A673 (cell line): ENCODE results near the gene FHIP1B. TPM values are rescaled to one million over a fixed set of nuclear protein-coding genes. Genes with fewer than 3 reads are reported as not detected.

Source experiments
- BruUV-seq: library from RNA; stranded (reverse); fragments of 400-500 nt; replicated peaks from 2 replicates; lab custom pipeline; 2021; lab: Mats Ljungman, UMichigan
- CTCF ChIA-PET: fragments of 300-600 bp; sonication (Branson Sonifier 250); formaldehyde crosslinking; loops from one replicate; lab custom pipeline; 2022; ENCODE audit warnings: antibody characterized with exemption; lab: Charles Lee
- POLR2A ChIA-PET: fragments of 300-600 bp; sonication (Branson Sonifier 250); formaldehyde crosslinking; loops from one replicate; lab custom pipeline; 2022; ENCODE audit warnings: antibody characterized with exemption; ENCODE audit not compliant: low non-redundant PET; lab: Charles Lee
- DNase-seq: peaks from one replicate; pipeline ENCODE4 v3.0.0-alpha.2; 2015; ENCODE audit warnings: low spot score
- H3K27ac ChIP-seq: fragments of 200-600 bp; sonication (generic); 2 replicates; pipeline ENCODE4 v1.5.1; 2016; ENCODE audit warnings: mixed run types, low read depth, mild to moderate bottlenecking, mixed read lengths, antibody characterized with exemption, low read length; ENCODE audit not compliant: poor library complexity, severe bottlenecking
- H3K27me3 ChIP-seq: fragments of 200-600 bp; sonication (generic); replicated peaks from 2 replicates; pipeline ENCODE4 v1.6.1; 2017; ENCODE audit warnings: mixed run types, low read depth, mild to moderate bottlenecking, mixed read lengths, antibody characterized with exemption, low read length; ENCODE audit not compliant: insufficient read depth, poor library complexity
- H3K36me3 ChIP-seq: fragments of 200-600 bp; sonication (generic); 2 replicates; pipeline ENCODE4 v1.6.1; 2016; ENCODE audit warnings: mixed run types, mild to moderate bottlenecking, mixed read lengths, antibody characterized with exemption, low read length; ENCODE audit not compliant: insufficient read depth, poor library complexity, severe bottlenecking
- H3K4me1 ChIP-seq: fragments of 200-600 bp; sonication (generic); 2 replicates; pipeline ENCODE4 v1.6.1; 2017; ENCODE audit warnings: mixed run types, mild to moderate bottlenecking, mixed read lengths, antibody characterized with exemption, low read length; ENCODE audit not compliant: insufficient read depth, poor library complexity, severe bottlenecking
- H3K4me3 ChIP-seq: fragments of 200-600 bp; sonication (generic); 2 replicates; pipeline ENCODE4 v1.5.1; 2016; ENCODE audit warnings: low read depth, mixed run types, mild to moderate bottlenecking, mixed read lengths, low read length; ENCODE audit not compliant: poor library complexity, severe bottlenecking
- H3K9me3 ChIP-seq: fragments of 200-600 bp; sonication (generic); 2 replicates; pipeline ENCODE4 v1.6.1; 2016; ENCODE audit warnings: mixed run types, low read depth, mild to moderate bottlenecking, mixed read lengths, antibody characterized with exemption, low read length; ENCODE audit not compliant: poor library complexity, severe bottlenecking
- EZH2 ChIP-seq: fragments of 200-600 bp; sonication (generic); IDR thresholded peaks from 2 replicates; pipeline ENCODE4 v1.6.1; 2017; ENCODE audit warnings: borderline replicate concordance, low read depth, mild to moderate bottlenecking, mixed read lengths, antibody characterized with exemption, low read length; ENCODE audit not compliant: poor library complexity, severe bottlenecking
- intact Hi-C: fragments of 100-400 bp; cut with micrococcal nuclease; formaldehyde crosslinking; loops from one replicate; pipeline ENCODE4 v1.10.0; 2022; ENCODE audit not compliant: unreplicated experiment
- total RNA-seq: library from RNA; stranded (reverse); gene quantifications from 2 replicates; pipeline ENCODE4 v1.2.3, GENCODE V29; 2021
- TF ChIP-seq, protein P1 (sequence below): fragments of 300-800, 200-600 bp; sonication (generic); conservative IDR thresholded peaks from 2 replicates; pipeline ENCODE4 v1.5.1; 2017; ENCODE audit warnings: low read depth, mild to moderate bottlenecking, antibody characterized with exemption, low read length, moderate library complexity, mixed read lengths

Gene FHIP1B
- total RNA-seq, 1 experiment from 2014 or later = 18.6 TPM

DNA sequence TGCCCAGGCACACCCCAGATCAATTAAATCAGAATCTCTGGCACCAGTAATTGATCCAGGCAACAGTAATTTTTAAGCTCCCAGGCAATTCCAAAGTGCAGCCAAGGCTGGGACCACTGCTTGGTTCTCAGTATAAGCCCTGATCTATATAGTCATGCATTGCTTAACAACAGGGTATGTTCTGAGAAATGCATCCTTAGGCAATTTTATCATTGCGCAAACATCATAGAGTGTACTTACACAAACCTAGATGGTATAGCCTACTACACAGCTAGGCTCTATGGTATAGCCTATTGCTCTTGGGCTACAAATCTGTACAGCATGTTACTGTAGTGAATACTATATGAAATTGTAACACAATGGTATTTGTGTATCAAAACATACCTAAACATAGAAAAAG is 29.7 kb downstream of the FHIP1B start:
- no peaks in the 10 kb centered on the region for H3K27me3 ChIP-seq
- H3K27ac ChIP-seq = no peak overlapping the region
- ChIA-PET CTCF (no interaction called here), POLR2A (no interaction called here)
- peaks cover 7% of the 10 kb centered on the region for H3K4me1 ChIP-seq
- H3K9me3 ChIP-seq = no peaks in the 10 kb centered on the region
- no peak overlapping the region for H3K4me3 ChIP-seq
- intact Hi-C loops = no loop called here
- DNase-seq = no peak
- BruUV-seq = no TSS peak
- no peak for TF ChIP-seq EZH2
- TF ChIP-seq, protein P1, sequence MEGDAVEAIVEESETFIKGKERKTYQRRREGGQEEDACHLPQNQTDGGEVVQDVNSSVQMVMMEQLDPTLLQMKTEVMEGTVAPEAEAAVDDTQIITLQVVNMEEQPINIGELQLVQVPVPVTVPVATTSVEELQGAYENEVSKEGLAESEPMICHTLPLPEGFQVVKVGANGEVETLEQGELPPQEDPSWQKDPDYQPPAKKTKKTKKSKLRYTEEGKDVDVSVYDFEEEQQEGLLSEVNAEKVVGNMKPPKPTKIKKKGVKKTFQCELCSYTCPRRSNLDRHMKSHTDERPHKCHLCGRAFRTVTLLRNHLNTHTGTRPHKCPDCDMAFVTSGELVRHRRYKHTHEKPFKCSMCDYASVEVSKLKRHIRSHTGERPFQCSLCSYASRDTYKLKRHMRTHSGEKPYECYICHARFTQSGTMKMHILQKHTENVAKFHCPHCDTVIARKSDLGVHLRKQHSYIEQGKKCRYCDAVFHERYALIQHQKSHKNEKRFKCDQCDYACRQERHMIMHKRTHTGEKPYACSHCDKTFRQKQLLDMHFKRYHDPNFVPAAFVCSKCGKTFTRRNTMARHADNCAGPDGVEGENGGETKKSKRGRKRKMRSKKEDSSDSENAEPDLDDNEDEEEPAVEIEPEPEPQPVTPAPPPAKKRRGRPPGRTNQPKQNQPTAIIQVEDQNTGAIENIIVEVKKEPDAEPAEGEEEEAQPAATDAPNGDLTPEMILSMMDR = no peak
- H3K36me3 ChIP-seq = peaks cover 3% of the 10 kb centered on the region

DNA sequence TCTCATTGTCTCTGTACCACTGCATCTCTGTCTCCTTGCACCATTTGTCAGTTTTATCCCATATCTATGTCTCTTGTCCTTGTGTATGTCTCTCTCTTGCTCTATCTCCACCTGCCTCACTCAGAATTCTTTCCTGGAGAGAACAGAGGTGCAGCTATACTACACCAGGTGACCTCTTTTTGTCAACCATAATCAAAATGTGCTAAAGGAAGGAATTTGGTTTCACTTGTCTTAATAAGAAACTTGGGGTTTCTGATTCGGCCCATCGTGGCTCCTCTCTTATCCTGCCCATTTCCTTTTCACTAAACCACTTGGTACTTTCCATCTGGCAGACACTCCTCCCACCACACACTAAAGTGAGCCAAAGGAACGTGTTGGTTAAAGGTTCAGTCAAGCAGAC is 31.1 kb downstream of the FHIP1B start:
- TF ChIP-seq, protein P1 = no peak
- no peak for TF ChIP-seq EZH2
- Histone ChIP-seq H3K4me1 (peaks cover 7% of the 10 kb centered on the region), H3K4me3 (no peak overlapping the region), H3K9me3 (no peaks in the 10 kb centered on the region), H3K27me3 (no peaks in the 10 kb centered on the region), H3K27ac (no peak overlapping the region), H3K36me3 (peaks cover 3% of the 10 kb centered on the region)
- POLR2A ChIA-PET = no interaction called here
- intact Hi-C loops = no loop called here
- BruUV-seq = no TSS peak
- DNase-seq = no peak
- CTCF ChIA-PET = no interaction called here

DNA sequence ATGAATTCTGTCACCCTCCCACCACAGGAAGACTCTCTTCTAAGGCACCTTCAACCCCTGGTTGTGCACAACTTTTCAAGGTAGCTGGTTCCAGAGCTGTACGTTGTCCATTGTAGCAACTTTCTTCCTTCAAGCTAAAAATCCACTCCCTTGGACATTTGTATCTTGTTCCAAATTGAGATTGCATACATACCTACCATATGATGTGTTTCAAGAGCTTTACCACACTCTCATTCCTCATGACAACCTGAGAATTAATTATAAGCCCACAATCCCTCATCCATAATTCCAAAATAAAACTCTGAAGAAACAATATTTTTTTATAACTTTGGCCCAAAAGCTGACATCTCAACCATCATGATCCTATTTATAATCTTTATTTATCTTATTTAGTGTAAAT is 32.4 kb downstream of the FHIP1B start:
- Histone ChIP-seq H3K4me1 (peaks cover 7% of the 10 kb centered on the region), H3K36me3 (peaks cover 3% of the 10 kb centered on the region), H3K27me3 (no peaks in the 10 kb centered on the region), H3K27ac (no peak overlapping the region), H3K9me3 (no peaks in the 10 kb centered on the region), H3K4me3 (no peak overlapping the region)
- TF ChIP-seq, protein P1 = no peak
- TF ChIP-seq EZH2 = no peak
- intact Hi-C loops = no loop called here
- BruUV-seq = no TSS peak
- ChIA-PET POLR2A (no interaction called here), CTCF (no interaction called here)
- no peak for DNase-seq
